Duodenal mucosa (tissue), 2 donors: ENCODE results near the gene LRP3.
A peak's percentile ranks its signal among the peaks of the same experiment; 100 is the strongest.

Experiments
- H3K27ac ChIP-seq: one replicate; pipeline ENCODE4 v1.7.0; 2013; ENCODE audit warnings: low read depth, low read length
- H3K27me3 ChIP-seq, 2 donors: one replicate each; pipeline ENCODE4 v1.7.0; 2013; ENCODE audit warnings: low read length in 2 of 2, control low read depth in 1 of 2; ENCODE audit not compliant: insufficient read depth in 2 of 2, control insufficient read depth in 1 of 2
- H3K36me3 ChIP-seq, 2 donors: one replicate each; pipeline ENCODE4 v1.7.0; 2013; ENCODE audit warnings: low read length in 2 of 2, control low read depth in 1 of 2; ENCODE audit not compliant: insufficient read depth in 2 of 2, control insufficient read depth in 1 of 2
- H3K4me1 ChIP-seq, 2 donors: one replicate each; pipeline ENCODE4 v1.7.0; 2013; ENCODE audit warnings: low read length in 2 of 2, control low read depth in 1 of 2; ENCODE audit not compliant: insufficient read depth in 2 of 2, control insufficient read depth in 1 of 2
- H3K4me3 ChIP-seq, 2 donors: one replicate each; pipeline ENCODE4 v1.7.0; 2013; ENCODE audit warnings: low read length in 2 of 2, low read depth in 1 of 2
- H3K9ac ChIP-seq, 2 donors: one replicate each; pipeline ENCODE4 v1.7.0; 2013; ENCODE audit warnings: low read length in 2 of 2, low read depth in 1 of 2
- H3K9me3 ChIP-seq, 2 donors: one replicate each; pipeline ENCODE4 v1.7.0; 2013; ENCODE audit warnings: low read length in 2 of 2, control low read depth in 1 of 2; ENCODE audit not compliant: control insufficient read depth in 1 of 2

The LRP3 gene

GRCh38 chr19:33192010-33192409, 2.1 kb upstream of the LRP3 start:
- peaks cover 0 to 4% of the 10 kb centered on the region in 2 donors for H3K4me1 ChIP-seq
- H3K27ac ChIP-seq: no peak overlapping the region
- peaks cover 2 to 6% of the 10 kb centered on the region in 2 donors for H3K27me3 ChIP-seq
- no peak overlapping the region for H3K9ac ChIP-seq
- no peaks in the 10 kb centered on the region for H3K36me3 ChIP-seq
- H3K9me3 ChIP-seq: no peaks in the 10 kb centered on the region
- no peak overlapping the region for H3K4me3 ChIP-seq

DNA sequence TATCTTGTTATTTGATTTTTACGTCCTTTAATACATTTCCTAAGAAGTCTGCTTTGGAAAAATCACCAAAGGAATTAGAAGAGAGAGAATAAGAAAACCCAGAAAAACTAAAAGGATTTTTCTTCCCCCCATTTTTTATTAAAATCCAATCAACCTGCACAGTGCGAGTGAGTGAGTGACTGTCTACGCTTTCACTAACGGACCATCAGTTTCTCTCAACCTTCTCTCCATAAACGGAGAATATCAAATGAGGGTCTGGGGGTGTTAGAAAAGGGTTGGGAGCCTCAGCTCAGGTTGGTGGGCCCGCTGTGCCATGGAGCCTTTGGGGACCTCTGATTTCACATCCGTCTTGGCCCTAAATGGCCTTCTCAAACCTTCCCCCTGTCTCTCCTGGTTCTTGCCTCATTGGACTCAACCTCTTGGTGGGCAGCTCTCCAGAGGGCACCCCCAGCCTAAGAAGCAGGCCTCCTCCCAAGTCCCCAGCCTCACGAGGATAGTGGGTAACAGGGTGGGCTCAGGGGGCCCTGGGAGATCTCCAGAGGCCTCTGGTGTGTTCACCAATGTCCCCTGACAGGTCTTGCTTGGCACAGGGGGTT, 763 bp upstream of the LRP3 start:
- Histone ChIP-seq H3K4me1 (peaks cover 0 to 11% of the 10 kb centered on the region in 2 donors), H3K4me3 (peak overlapping the region in 1 of 2 donors; percentile 40), H3K9ac (no peak overlapping the region), H3K27ac (no peak overlapping the region), H3K27me3 (peaks cover 2 to 6% of the 10 kb centered on the region in 2 donors), H3K36me3 (no peaks in the 10 kb centered on the region), H3K9me3 (no peaks in the 10 kb centered on the region)

DNA sequence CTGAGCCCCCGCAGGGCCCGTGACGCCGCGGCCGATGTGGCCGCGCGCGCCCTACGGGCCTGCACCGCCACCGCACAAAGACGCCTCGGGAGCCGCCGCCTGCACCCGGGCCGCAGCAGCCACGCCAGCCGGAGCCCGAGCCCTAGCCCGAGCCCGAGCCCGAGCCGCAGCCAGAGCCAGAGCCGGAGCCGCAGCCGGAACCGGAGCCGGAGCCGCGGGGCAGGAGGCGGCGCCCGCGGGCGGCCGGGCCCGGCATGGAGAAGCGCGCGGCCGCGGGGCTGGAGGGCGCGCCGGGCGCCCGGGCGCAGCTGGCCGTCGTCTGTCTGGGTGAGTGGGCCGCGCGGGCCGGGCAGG, 379 bp downstream of the LRP3 start:
- peaks cover 0 to 11% of the 10 kb centered on the region in 2 donors for H3K4me1 ChIP-seq
- no peak overlapping the region for H3K9ac ChIP-seq
- peaks cover 2 to 6% of the 10 kb centered on the region in 2 donors for H3K27me3 ChIP-seq
- H3K4me3 ChIP-seq: no peak overlapping the region
- H3K36me3 ChIP-seq: no peaks in the 10 kb centered on the region
- no peaks in the 10 kb centered on the region for H3K9me3 ChIP-seq
- H3K27ac ChIP-seq: no peak overlapping the region

- H3K27ac ChIP-seq: no peak overlapping the region
Observed at GRCh38 chr19:33194886-33195644, 935 bp downstream of the LRP3 start.

DNA sequence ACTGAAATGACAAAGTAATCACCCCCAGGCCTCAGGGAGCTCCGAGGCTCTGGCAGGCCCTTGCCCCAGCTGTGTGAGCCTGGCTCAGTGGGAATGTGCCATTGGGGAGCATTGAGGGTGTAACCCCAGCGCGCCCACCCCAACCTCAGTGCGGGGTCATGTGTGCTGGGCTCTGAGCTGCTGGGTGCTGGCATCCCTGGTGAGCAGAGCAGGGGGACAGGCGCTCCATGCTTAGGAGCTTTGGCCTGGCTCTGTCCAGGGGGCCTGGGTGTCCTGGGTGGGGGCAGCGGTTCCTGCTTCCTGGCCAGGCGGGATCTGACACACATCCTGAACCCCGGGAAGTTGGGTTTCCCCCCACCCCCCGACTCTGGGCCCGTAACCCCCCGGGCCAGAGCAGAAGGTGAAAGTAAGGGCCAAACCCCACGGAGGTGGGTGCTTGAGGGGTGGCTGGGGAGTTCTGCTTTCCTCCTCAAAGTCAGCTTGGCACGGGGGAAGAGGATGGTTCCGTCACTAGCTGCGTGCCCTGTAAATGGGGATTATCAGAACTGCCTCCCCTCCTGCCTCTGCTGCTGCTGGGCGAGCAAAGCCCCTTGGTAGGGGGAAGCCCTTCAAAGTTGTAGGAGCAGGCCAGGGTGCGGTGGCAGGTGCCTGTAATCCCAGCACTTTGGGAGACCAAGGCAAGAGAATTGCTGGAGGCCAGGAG, 1.7 kb downstream of the LRP3 start:
- H3K4me3 ChIP-seq: peak overlapping the region; percentile 40 to 50
- no peaks in the 10 kb centered on the region for H3K36me3 ChIP-seq
- H3K9ac ChIP-seq: peak overlapping the region in 1 of 2 donors; percentile 32
- peaks cover 2 to 6% of the 10 kb centered on the region in 2 donors for H3K27me3 ChIP-seq
- H3K4me1 ChIP-seq: peaks cover 0 to 11% of the 10 kb centered on the region in 2 donors
- H3K27ac ChIP-seq: no peak overlapping the region
- no peaks in the 10 kb centered on the region for H3K9me3 ChIP-seq

More at GRCh38 chr19:33194886-33195644, 935 bp downstream of the LRP3 start:
- Histone ChIP-seq H3K27me3 (peaks cover 2 to 6% of the 10 kb centered on the region in 2 donors), H3K4me1 (peaks cover 0 to 11% of the 10 kb centered on the region in 2 donors), H3K36me3 (no peaks in the 10 kb centered on the region), H3K9me3 (no peaks in the 10 kb centered on the region), H3K4me3 (peak overlapping the region; percentile 40 to 50), H3K9ac (peak overlapping the region; percentile 18 to 32)

GRCh38 chr19:33196446-33197193, 2.5 kb downstream of the LRP3 start:
- no peak overlapping the region for H3K27ac ChIP-seq
- no peak overlapping the region for H3K4me3 ChIP-seq
- H3K9me3 ChIP-seq: no peaks in the 10 kb centered on the region
- H3K9ac ChIP-seq: no peak overlapping the region
- peaks cover 0 to 11% of the 10 kb centered on the region in 2 donors for H3K4me1 ChIP-seq
- H3K36me3 ChIP-seq: no peaks in the 10 kb centered on the region
- H3K27me3 ChIP-seq: peaks cover 2 to 6% of the 10 kb centered on the region in 2 donors

DNA sequence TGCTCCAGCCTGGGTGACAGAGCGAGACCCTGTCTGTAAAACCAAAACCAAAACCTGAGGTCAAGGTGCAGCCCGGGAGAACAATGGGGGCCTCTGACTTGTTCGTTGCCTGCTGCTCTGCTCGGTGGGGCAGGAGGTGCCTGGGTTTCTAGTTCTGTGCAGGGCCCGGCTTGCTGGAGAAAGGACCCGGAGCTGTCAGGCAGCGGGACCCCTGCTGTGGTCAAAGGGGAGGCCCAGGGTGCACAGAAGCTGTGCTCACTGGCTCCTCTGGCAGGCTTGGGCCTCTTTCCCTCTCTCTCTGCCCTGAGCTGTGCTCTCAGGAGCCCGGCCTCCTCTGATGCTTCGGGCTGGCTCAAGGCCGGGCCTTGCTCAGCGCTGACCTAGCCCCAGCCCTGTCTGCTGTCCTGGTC, 3.5 kb downstream of the LRP3 start:
- peaks cover 0 to 11% of the 10 kb centered on the region in 2 donors for H3K4me1 ChIP-seq
- no peak overlapping the region for H3K9ac ChIP-seq
- peaks cover 0 to 6% of the 10 kb centered on the region in 2 donors for H3K27me3 ChIP-seq
- no peak overlapping the region for H3K4me3 ChIP-seq
- no peak overlapping the region for H3K27ac ChIP-seq
- H3K9me3 ChIP-seq: no peaks in the 10 kb centered on the region
- H3K36me3 ChIP-seq: peaks cover 0 to under 1% of the 10 kb centered on the region in 2 donors

GRCh38 chr19:33198169-33198568, 4.0 kb downstream of the LRP3 start:
- H3K4me3 ChIP-seq: no peak overlapping the region
- peaks cover 0 to 6% of the 10 kb centered on the region in 2 donors for H3K36me3 ChIP-seq
- H3K27ac ChIP-seq: no peak overlapping the region
- H3K27me3 ChIP-seq: peaks cover 0 to 6% of the 10 kb centered on the region in 2 donors
- H3K9me3 ChIP-seq: no peaks in the 10 kb centered on the region
- H3K9ac ChIP-seq: no peak overlapping the region
- peaks cover 0 to 11% of the 10 kb centered on the region in 2 donors for H3K4me1 ChIP-seq

- no peak overlapping the region for H3K9ac ChIP-seq
- no peaks in the 10 kb centered on the region for H3K27me3 ChIP-seq
- no peak overlapping the region for H3K27ac ChIP-seq
- peaks cover 0 to 9% of the 10 kb centered on the region in 2 donors for H3K36me3 ChIP-seq
- no peaks in the 10 kb centered on the region for H3K9me3 ChIP-seq
- H3K4me3 ChIP-seq: no peak overlapping the region
- H3K4me1 ChIP-seq: peaks cover 0 to 11% of the 10 kb centered on the region in 2 donors
Observed at GRCh38 chr19:33199441-33200265, 5.5 kb downstream of the LRP3 start.
